ENCODE results near the gene CDX2. TPM values are rescaled to one million over a fixed set of nuclear protein-coding genes. Genes with fewer than 3 reads are reported as not detected.
"Not testable (repeated sequence)": the region's sequence is repeated elsewhere in the genome, so short reads cannot be mapped to it uniquely, and the experiment has no call there.

CDX2 gene, protein sequence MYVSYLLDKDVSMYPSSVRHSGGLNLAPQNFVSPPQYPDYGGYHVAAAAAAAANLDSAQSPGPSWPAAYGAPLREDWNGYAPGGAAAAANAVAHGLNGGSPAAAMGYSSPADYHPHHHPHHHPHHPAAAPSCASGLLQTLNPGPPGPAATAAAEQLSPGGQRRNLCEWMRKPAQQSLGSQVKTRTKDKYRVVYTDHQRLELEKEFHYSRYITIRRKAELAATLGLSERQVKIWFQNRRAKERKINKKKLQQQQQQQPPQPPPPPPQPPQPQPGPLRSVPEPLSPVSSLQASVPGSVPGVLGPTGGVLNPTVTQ
- total RNA-seq = not detected

DNA sequence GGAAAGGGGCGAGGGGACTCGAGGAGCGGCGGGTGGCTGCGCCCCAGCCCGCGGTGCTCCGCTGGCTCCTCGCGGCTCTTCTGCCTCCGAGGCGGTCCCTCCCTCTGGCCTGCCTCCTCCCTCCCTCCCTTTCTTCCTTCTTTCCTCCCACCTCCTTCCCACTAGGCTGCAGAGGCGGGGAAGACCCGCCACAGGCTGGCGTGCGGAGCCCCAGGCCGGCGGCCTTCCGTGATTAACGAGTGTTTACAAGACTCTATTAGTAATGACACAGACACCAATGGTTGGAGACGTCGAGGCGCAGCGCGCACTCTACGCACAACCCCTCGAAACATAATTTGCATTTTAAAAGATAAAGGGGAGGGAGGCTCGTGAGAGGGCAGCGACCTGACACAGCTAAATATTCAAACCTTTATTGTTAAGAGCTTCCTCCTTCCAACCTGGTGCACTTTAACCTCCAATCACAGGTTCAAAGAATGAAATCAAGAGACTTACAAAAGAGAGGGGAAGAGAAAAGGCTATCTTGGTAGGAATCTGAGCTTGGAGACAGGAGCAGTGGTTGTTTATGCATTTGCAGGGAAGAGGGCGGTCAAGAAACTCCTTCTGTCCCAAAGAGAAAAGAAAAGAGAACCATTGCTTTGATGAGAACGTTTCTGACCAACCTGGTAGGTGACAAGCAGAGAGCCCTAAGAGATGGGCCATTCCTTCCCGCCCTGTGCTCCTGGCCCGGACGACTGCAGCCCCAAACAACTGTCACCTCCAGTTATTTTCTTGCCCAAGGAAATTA, at the start of gene CDX2:
TSS of gene CDX2 (minus strand) at position 234 of the 784 bp plus-strand sequence. CDS start 309 bp downstream, outside the sequence.
- CTCF ChIA-PET = interaction anchor here (0.6 to 2.1 kb wide), 6 partner anchors 10 to 1745 kb away, joined by 3 to 8 read pairs (median 5); no protein-coding TSS in a partner anchor
- POLR2A ChIA-PET = no interaction called here
- intact Hi-C loops (cut with DNase I, micrococcal nuclease) = no loop called here
- no peak for DNase-seq
- ATAC-seq = no peak
- H3K9me3 Mint-ChIP-seq (ENCODE audit: low read depth) = no peaks in the 10 kb centered on the region
- H3K36me3 Mint-ChIP-seq (ENCODE audit: low read depth) = no peaks in the 10 kb centered on the region
- H3K27me3 Mint-ChIP-seq = peaks cover 74% of the 10 kb centered on the region
- H3K27ac Mint-ChIP-seq = no peak within 1 kb of the TSS
- H3K4me3 Mint-ChIP-seq = no peak within 1 kb of the TSS
- H3K4me1 Mint-ChIP-seq = peaks cover 24% of the 10 kb centered on the region

DNA sequence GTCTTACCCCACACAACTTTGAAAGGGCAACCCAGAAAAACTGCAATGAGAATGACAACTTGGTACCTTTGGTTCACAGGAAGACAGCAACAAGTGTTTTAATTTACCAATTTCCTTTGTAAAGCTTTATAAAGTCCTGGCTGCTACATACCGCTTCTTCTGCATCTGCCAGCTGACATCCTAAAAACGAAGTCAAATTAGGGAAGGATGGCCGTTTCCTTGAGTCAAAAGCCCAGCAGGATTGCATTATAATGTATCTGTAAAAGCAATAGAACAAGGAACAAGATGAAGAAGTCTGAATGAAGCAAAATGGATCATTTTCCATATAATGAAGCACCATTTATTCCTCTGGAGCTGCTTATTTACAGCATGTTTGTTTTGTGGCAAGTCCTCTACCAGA, 45.2 kb upstream of the CDX2 start:
- DNase-seq (no peak), ATAC-seq (no peak)
- H3K9me3 Mint-ChIP-seq (ENCODE audit: low read depth) = no peaks in the 10 kb centered on the region
- peaks cover 2% of the 10 kb centered on the region for H3K4me1 Mint-ChIP-seq
- intact Hi-C loops (cut with DNase I, micrococcal nuclease) = no loop called here
- H3K27ac Mint-ChIP-seq = no peak overlapping the region
- H3K36me3 Mint-ChIP-seq (ENCODE audit: low read depth) = no peaks in the 10 kb centered on the region
- ChIA-PET POLR2A (no interaction called here), CTCF (interaction anchor here (0.6 to 1.0 kb wide), 2 partner anchors 10 to 11 kb away, joined by 3 read pairs; no protein-coding TSS in a partner anchor)
- H3K27me3 Mint-ChIP-seq = peaks cover 9% of the 10 kb centered on the region
- H3K4me3 Mint-ChIP-seq = no peak overlapping the region

DNA sequence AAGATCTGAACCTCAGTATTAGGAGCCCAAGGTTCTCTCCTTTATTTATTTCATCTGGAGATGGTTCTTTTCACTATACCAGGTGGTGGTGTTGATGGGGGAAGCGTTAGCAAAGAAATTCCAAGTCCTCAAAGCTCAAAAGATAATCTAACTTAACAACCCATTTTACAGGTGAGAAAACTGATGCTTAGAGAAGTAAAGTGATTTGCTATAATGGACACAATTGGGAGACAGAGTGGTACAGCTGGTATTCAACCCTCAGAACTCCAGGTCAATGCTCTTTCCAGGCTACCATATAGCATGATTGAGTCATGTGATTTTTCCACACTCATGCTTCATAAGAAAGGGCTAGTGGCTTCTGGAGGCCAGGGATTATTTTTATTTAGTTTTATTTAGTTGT, 44.4 kb upstream of the CDX2 start:
- POLR2A ChIA-PET = no interaction called here
- no peak overlapping the region for H3K27ac Mint-ChIP-seq
- peaks cover 9% of the 10 kb centered on the region for H3K27me3 Mint-ChIP-seq
- DNase-seq (no peak), ATAC-seq (no peak)
- no peaks in the 10 kb centered on the region for H3K36me3 Mint-ChIP-seq (ENCODE audit: low read depth)
- peaks cover 2% of the 10 kb centered on the region for H3K4me1 Mint-ChIP-seq
- no peak overlapping the region for H3K4me3 Mint-ChIP-seq
- intact Hi-C loops (cut with DNase I, micrococcal nuclease) = no loop called here
- H3K9me3 Mint-ChIP-seq (ENCODE audit: low read depth) = no peaks in the 10 kb centered on the region
- CTCF ChIA-PET = no interaction called here

DNA sequence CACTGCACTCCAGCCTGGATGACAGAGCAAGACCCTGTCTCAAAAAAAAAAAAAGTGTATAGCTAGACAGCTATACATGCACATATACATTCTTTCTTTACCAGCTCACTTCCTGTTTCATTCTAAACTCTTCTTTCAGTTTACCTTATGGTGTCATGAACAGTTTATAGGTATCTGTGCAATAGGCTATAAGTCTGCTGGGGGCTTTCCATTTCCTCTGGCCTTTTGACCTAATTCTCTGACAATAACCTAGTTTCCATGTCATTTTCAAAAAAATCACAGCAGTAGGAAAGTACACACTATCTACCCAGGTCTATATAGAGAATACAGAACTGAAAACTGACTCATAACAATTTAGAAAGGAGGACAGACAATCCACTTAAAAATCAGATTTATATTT, 43.8 kb upstream of the CDX2 start:
- Mint-ChIP-seq H3K36me3 (ENCODE audit: low read depth) (no peaks in the 10 kb centered on the region), H3K9me3 (ENCODE audit: low read depth) (no peaks in the 10 kb centered on the region), H3K27ac (no peak overlapping the region), H3K4me1 (peaks cover 2% of the 10 kb centered on the region), H3K4me3 (no peak overlapping the region), H3K27me3 (peaks cover 9% of the 10 kb centered on the region)
- ATAC-seq = peak; percentile 73
- POLR2A ChIA-PET = no interaction called here
- CTCF ChIA-PET = no interaction called here
- no peak for DNase-seq
- intact Hi-C loops (cut with DNase I, micrococcal nuclease) = no loop called here

DNA sequence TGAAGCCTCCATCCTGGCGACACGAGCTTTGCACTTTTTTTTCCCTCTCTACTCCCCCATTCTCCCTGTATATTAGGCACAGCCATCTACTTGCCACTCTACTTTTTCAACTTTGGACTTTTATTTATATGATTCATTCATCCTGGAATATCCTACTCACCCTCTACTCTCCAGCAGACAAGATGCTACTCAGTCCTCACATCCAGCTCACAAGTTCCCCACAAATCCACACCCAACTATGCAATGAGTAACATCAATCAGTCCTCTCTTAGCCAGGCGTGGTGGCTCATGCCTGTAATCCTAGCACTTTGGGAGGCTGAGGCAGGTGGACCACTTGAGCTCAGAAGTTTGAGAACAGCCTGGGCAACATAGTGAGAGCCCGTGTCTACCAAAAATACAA, 43.3 kb upstream of the CDX2 start:
- DNase-seq (no peak), ATAC-seq (peak; percentile 12)
- H3K27ac Mint-ChIP-seq = no peak overlapping the region
- H3K4me3 Mint-ChIP-seq = no peak overlapping the region
- no peaks in the 10 kb centered on the region for H3K36me3 Mint-ChIP-seq (ENCODE audit: low read depth)
- H3K27me3 Mint-ChIP-seq = peaks cover 9% of the 10 kb centered on the region
- intact Hi-C loops (cut with DNase I, micrococcal nuclease) = no loop called here
- H3K4me1 Mint-ChIP-seq = peaks cover 2% of the 10 kb centered on the region
- no peaks in the 10 kb centered on the region for H3K9me3 Mint-ChIP-seq (ENCODE audit: low read depth)
- ChIA-PET POLR2A (no interaction called here), CTCF (no interaction called here)

DNA sequence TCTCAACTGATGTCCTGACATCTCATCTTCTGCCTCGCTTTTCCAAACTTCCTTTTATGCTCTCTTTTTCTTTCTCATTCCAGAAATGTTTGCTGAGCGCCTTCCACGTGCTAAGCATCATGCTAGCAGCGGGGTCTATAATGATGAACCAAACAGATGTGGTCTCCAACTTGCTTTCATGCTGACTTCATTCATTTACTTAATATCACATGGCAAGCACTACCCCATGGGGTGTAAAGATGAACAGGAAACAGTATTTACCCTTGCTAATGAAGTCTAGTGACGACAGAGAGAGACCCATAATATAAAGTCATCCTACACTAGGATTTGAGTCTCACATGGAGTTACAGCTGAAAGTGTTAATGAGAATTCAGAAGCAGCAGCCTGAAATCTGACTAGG, 40.9 kb upstream of the CDX2 start:
- ChIA-PET CTCF (no interaction called here), POLR2A (no interaction called here)
- Mint-ChIP-seq H3K36me3 (ENCODE audit: low read depth) (no peaks in the 10 kb centered on the region), H3K4me3 (no peak overlapping the region), H3K4me1 (peaks cover 2% of the 10 kb centered on the region), H3K9me3 (ENCODE audit: low read depth) (no peaks in the 10 kb centered on the region), H3K27me3 (peaks cover 5% of the 10 kb centered on the region), H3K27ac (no peak overlapping the region)
- no peak for DNase-seq
- intact Hi-C loops (cut with DNase I, micrococcal nuclease) = no loop called here
- ATAC-seq = no peak

DNA sequence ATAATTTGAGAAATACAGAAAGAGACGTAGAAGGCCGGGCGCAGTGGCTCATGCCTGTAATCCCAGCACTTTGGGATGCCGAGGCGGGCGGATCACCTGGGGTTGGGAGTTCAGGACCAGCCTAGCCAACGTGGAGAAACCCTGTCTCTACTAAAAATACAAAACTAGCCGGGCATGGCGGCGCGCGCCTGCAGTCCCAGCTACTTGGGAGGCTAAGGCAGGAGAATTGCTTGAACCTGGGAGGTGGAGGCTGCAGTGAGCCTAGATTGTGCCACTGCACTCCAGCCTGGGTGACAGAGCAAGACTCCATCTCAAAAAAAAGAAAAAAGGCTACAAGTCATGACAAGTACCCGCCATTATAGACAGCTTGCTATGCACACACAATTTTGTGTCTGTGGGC, 35.9 kb upstream of the CDX2 start:
- H3K4me1 Mint-ChIP-seq, CTCF ChIA-PET, ATAC-seq: not testable (repeated sequence)

DNA sequence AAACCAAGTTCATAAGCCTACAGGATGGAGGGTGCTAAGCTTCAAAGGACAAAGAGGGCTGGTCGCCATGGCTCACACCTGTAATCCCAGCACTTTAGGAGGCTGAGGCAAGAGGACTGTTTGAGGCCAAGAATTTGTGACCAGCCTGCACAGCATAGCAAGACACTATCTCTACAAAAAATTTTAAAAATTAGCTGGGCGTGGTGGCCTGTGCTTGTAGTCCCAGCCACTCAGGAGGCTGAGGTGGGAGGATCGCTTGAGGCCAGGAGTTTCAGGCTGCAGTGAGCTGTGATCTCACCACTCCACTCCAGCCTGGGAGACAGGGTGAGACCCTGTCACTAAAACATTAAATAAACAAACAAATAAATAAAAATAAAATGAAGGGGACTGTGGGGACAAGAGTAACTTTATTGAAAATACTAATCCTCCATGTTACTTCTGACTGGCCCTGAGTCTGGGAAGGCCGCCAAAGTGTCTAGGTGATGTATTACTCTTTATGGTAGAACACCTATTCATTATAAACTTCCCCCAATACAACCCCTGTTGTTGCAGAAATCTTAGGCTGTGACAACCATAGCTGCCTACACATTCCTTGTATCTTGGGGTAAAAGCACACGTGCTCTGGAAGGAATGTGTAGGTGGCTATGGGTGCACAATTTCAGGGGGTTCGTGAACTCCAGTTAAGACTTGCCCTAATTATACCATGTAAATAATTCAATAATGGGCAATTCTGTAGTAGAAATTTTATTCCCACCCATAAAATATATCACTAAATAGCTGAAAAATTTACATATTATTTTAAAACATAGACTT, 34.0 kb upstream of the CDX2 start:
- Mint-ChIP-seq H3K4me3 (no peak overlapping the region), H3K4me1 (peaks cover 2% of the 10 kb centered on the region), H3K27ac (no peak overlapping the region), H3K36me3 (ENCODE audit: low read depth) (no peaks in the 10 kb centered on the region), H3K9me3 (ENCODE audit: low read depth) (no peaks in the 10 kb centered on the region), H3K27me3 (no peaks in the 10 kb centered on the region)
- CTCF ChIA-PET = no interaction called here
- no peak for ATAC-seq
- POLR2A ChIA-PET = no interaction called here
- DNase-seq = no peak
- intact Hi-C loops (cut with DNase I, micrococcal nuclease) = no loop called here

More for the DNA sequence above, 35.9 kb upstream of the CDX2 start:
- H3K4me3 Mint-ChIP-seq; DNase-seq; H3K9me3 Mint-ChIP-seq (ENCODE audit: low read depth); H3K27me3 Mint-ChIP-seq; POLR2A ChIA-PET; H3K36me3 Mint-ChIP-seq (ENCODE audit: low read depth); intact Hi-C loops (cut with DNase I, micrococcal nuclease); H3K27ac Mint-ChIP-seq: not testable (repeated sequence)

DNA sequence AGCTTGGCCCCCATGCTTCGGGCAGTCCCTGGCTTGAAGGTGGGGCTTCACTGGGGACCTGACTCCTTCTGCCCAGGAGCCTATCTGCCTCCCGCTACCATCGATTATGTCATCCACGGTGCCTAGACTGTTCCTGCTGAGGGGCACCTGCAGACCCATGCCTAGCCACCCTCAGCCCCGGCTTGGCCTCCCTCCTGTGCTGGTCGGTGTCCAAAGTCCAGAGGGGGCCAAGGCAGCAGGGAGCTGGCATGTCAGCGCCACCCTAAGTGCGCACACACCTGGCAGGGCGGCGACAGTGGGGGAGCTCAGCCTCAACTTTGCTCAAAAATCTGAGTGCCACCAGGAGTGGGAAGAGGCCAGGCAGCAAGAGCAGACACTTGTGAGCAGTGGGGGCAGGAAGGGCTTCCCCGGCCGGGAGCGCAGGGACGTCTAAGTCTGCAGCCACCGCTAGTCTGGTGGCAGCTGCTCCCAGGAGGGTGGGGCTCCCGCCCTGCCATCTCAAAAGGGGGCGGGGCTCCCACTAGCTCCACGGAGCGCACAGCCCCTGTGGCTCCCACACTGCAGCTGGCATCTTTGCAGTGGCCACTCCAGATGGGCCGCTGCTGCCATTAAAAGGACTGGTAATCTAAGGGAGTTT, 32.8 kb upstream of the CDX2 start:
- peaks cover 4% of the 10 kb centered on the region for H3K4me1 Mint-ChIP-seq
- no peaks in the 10 kb centered on the region for H3K27me3 Mint-ChIP-seq
- H3K36me3 Mint-ChIP-seq (ENCODE audit: low read depth) = no peaks in the 10 kb centered on the region
- H3K27ac Mint-ChIP-seq = no peak overlapping the region
- H3K9me3 Mint-ChIP-seq (ENCODE audit: low read depth) = no peaks in the 10 kb centered on the region
- POLR2A ChIA-PET = no interaction called here
- no peak for ATAC-seq
- DNase-seq = no peak
- intact Hi-C loops (cut with DNase I, micrococcal nuclease) = no loop called here
- CTCF ChIA-PET = interaction anchor here (0.7 kb wide), 1 partner anchor 643 kb away, joined by 3 read pairs; no protein-coding TSS in a partner anchor
- no peak overlapping the region for H3K4me3 Mint-ChIP-seq

DNA sequence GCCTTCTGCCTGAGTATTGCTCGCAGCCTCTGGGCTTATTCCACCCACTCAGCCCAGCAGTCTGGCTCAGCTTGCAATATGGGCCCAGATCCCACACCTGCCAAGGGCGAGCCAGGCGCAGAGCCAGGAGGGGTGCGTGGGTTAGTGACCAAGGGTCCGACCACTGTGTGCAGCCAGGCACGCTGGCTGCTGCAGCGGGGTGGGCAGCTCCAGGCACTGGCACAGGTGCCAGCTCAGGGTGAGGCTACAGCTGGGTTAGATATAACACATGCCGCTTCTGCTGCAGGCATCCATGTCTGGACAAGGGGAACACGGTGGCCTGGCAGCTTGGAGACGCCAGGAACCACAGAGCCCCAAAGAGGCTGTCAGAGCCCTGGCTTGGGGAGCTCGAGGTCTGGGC, 31.9 kb upstream of the CDX2 start:
- ATAC-seq (no peak), DNase-seq (no peak)
- no peak overlapping the region for H3K4me3 Mint-ChIP-seq
- CTCF ChIA-PET = interaction anchor here (0.7 kb wide), 1 partner anchor 642 kb away, joined by 3 read pairs; no protein-coding TSS in a partner anchor
- H3K9me3 Mint-ChIP-seq (ENCODE audit: low read depth) = no peaks in the 10 kb centered on the region
- H3K27me3 Mint-ChIP-seq = no peaks in the 10 kb centered on the region
- intact Hi-C loops (cut with DNase I, micrococcal nuclease) = no loop called here
- H3K27ac Mint-ChIP-seq = no peak overlapping the region
- H3K36me3 Mint-ChIP-seq (ENCODE audit: low read depth) = no peaks in the 10 kb centered on the region
- POLR2A ChIA-PET = no interaction called here
- peaks cover 4% of the 10 kb centered on the region for H3K4me1 Mint-ChIP-seq

DNA sequence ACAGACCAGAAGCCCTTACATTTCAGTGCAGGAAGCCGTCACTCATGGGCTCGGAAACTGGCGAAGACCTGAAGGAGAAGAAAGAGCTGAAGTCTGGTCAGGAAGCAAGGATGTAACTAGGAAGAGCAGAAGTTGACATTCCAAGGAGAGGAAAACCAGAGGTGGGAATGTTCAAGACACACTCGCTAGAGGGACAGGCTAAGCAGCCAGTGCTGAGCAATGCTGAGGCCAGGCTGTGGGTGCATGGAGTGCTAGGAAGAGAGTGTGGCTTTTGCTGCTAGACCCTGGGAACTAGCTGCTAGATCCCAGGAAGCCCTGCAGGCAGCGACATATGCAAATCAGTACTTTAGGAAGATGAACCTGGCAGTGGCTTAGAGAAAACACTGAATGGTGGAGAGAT, 31.5 kb upstream of the CDX2 start:
- ATAC-seq = no peak
- POLR2A ChIA-PET = no interaction called here
- Mint-ChIP-seq H3K27ac (no peak overlapping the region), H3K36me3 (ENCODE audit: low read depth) (no peaks in the 10 kb centered on the region), H3K4me1 (peaks cover 4% of the 10 kb centered on the region), H3K9me3 (ENCODE audit: low read depth) (no peaks in the 10 kb centered on the region), H3K4me3 (no peak overlapping the region), H3K27me3 (no peaks in the 10 kb centered on the region)
- intact Hi-C loops (cut with DNase I, micrococcal nuclease) = no loop called here
- no peak for DNase-seq
- CTCF ChIA-PET = no interaction called here
